ENCODE measurements around the gene CLIC4. TPM values are rescaled to one million over a fixed set of nuclear protein-coding genes. Genes with fewer than 3 reads are reported as not detected.

The CLIC4 gene
- total and polyA plus RNA-seq, 9 of the 15 experiments (the other 6 are each of a cell fraction or from before 2014, with no cell fraction given) = 16.0 to 67.5 (median 38.4) TPM

- TF ChIP-seq ZNF318 (IDR thresholded peaks at IDR 0.05; ENCODE audit: borderline replicate concordance in 1 of 2, low read depth in 1 of 2) (peak; percentile 60 to 93; a peak in 2 of 4 replicates), CCNT2 (IDR thresholded peaks at IDR 0.05; ENCODE audit: borderline replicate concordance, extremely low read depth, insufficient read length, low read depth, low read length) (no peak), ETS2 (tag; IDR thresholded peaks at IDR 0.05; ENCODE audit: borderline replicate concordance, poor library complexity, severe bottlenecking) (peak; percentile 47), PATZ1 (CRISPR knock-in tag; IDR thresholded peaks at IDR 0.05; ENCODE audit: borderline replicate concordance) (no peak), CEBPZ (IDR thresholded peaks at IDR 0.05; ENCODE audit: borderline replicate concordance, low read depth, low read length) (no peak), ZNF511 (CRISPR knock-in tag; IDR thresholded peaks at IDR 0.05) (no peak), SIN3A (IDR thresholded peaks at IDR 0.05; ENCODE audit: borderline replicate concordance in 2 of 2, control insufficient read depth in 1 of 2, low read depth in 2 of 2, low read length in 2 of 2) (no peak), USF2 (CRISPR knock-in tag; IDR thresholded peaks at IDR 0.05) (no peak), TBP (optimal IDR thresholded peaks at IDR 0.05; ENCODE audit: low read depth, low read length) (no peak)
Observed at GRCh38 chr1:24765308-24765988, 20.2 kb downstream of the CLIC4 start (continued).

Data from K562 (cell line).